Loucy (cell line): ENCODE results near the gene NPIPB8.
"Not testable (repeated sequence)": the region's sequence is repeated elsewhere in the genome, so short reads cannot be mapped to it uniquely, and the experiment has no call there.

Experiments
- H2AFZ ChIP-seq: fragments of 200-600 bp; sonication (generic); 2 replicates; pipeline ENCODE4 v1.6.0; 2016; ENCODE audit warnings: antibody characterized with exemption, mild to moderate bottlenecking, low read length, moderate library complexity
- H3F3A ChIP-seq: fragments of 200-600 bp; 2 replicates; pipeline ENCODE4 v1.6.0; 2016; ENCODE audit warnings: antibody characterized with exemption, low read depth, mild to moderate bottlenecking
- H3K27me3 ChIP-seq: fragments of 200-600 bp; sonication (generic); 2 replicates; pipeline ENCODE4 v1.6.1; 2014; ENCODE audit warnings: low read length, mild to moderate bottlenecking; ENCODE audit not compliant: insufficient read depth, poor library complexity, severe bottlenecking
- H3K36me3 ChIP-seq: fragments of 200-600 bp; sonication (generic); 2 replicates; pipeline ENCODE4 v1.6.1; 2016; ENCODE audit warnings: low read length; ENCODE audit not compliant: insufficient read depth
- H3K4me1 ChIP-seq: fragments of 200-600 bp; sonication (generic); 2 replicates; pipeline ENCODE4 v1.5.1; 2014; ENCODE audit warnings: low read length, mild to moderate bottlenecking; ENCODE audit not compliant: insufficient read depth, poor library complexity, severe bottlenecking
- H3K4me2 ChIP-seq: fragments of 200-600 bp; sonication (generic); 2 replicates; pipeline ENCODE4 v1.6.0; 2014; ENCODE audit warnings: antibody characterized with exemption, low read length, low read depth, mild to moderate bottlenecking; ENCODE audit not compliant: poor library complexity, severe bottlenecking
- H3K4me3 ChIP-seq: fragments of 200-600 bp; sonication (generic); 2 replicates; pipeline ENCODE4 v1.5.1; 2014; ENCODE audit warnings: low read length, mild to moderate bottlenecking, mixed read lengths; ENCODE audit not compliant: poor library complexity, severe bottlenecking
- H3K79me2 ChIP-seq: fragments of 200-600 bp; sonication (generic); 2 replicates; pipeline ENCODE4 v1.6.1; 2014; ENCODE audit warnings: low read length; ENCODE audit not compliant: insufficient read depth
- H3K9ac ChIP-seq: fragments of 200-600 bp; sonication (generic); 2 replicates; pipeline ENCODE4 v1.6.0; 2014; ENCODE audit warnings: mild to moderate bottlenecking, low read depth, low read length, moderate library complexity; ENCODE audit not compliant: poor library complexity, severe bottlenecking
- H3K9me2 ChIP-seq: fragments of 200-600 bp; sonication (generic); replicated peaks from 2 replicates; pipeline ENCODE4 v1.6.1; 2016; ENCODE audit warnings: low read depth, low read length, mixed read lengths
- H3K9me3 ChIP-seq: fragments of 200-600 bp; sonication (generic); 2 replicates; pipeline ENCODE4 v1.6.1; 2014; ENCODE audit warnings: mild to moderate bottlenecking, antibody characterized with exemption, low read length, low read depth; ENCODE audit not compliant: insufficient read depth
- H4K20me1 ChIP-seq: fragments of 200-600 bp; sonication (generic); 2 replicates; pipeline ENCODE4 v1.6.0; 2014; ENCODE audit warnings: antibody characterized with exemption, low read length, mild to moderate bottlenecking; ENCODE audit not compliant: insufficient read depth, poor library complexity, severe bottlenecking

The NPIPB8 gene

DNA sequence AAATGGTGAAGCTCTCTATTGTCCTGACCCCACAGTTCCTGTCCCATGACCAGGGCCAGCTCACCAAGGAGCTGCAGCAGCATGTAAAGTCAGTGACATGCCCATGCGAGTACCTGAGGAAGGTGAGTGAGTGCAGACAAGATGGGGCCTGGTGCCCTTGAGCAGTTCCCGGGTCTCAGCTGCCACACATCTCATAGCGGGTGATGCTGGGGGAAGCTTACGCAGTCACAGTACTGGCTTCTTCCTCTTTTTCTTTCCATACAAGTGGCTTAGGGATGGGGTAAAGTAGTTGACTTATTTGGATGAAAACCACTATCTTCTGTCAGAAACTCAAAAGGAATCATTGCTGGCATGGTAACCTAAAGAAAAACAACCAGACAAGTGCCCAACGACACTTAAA is 494 bp downstream of the NPIPB8 start:
- H3K9me2 ChIP-seq, H2AFZ ChIP-seq, H3K4me3 ChIP-seq, H3K36me3 ChIP-seq, H3K27me3 ChIP-seq, H4K20me1 ChIP-seq, H3K79me2 ChIP-seq, H3K4me2 ChIP-seq, H3F3A ChIP-seq, H3K4me1 ChIP-seq, H3K9me3 ChIP-seq, H3K9ac ChIP-seq: not testable (repeated sequence)

DNA sequence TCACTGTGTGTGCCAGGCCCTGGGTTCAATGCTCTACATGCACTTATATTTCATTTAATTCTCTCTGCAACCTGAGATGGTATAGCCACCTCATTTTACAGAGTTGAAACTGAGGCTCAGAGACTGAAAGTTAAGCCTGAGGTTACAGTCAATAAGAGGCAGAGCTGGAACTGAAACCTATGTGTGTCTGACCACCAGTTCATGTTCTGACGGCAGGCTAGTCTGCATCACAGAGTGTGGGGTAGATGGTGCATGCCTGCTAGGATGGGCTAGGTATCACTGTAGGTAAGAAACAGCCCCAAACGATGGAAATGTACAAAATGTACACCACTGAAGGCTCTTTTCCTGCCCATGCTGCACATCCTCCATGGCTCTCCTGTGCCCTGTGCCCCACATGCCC is 2.1 kb downstream of the NPIPB8 start:
- not testable (repeated sequence) for H2AFZ ChIP-seq, H3K4me2 ChIP-seq, H3K4me3 ChIP-seq, H3K4me1 ChIP-seq, H3K9me2 ChIP-seq, H3K9ac ChIP-seq, H4K20me1 ChIP-seq, H3K36me3 ChIP-seq, H3F3A ChIP-seq, H3K9me3 ChIP-seq, H3K27me3 ChIP-seq, H3K79me2 ChIP-seq

DNA sequence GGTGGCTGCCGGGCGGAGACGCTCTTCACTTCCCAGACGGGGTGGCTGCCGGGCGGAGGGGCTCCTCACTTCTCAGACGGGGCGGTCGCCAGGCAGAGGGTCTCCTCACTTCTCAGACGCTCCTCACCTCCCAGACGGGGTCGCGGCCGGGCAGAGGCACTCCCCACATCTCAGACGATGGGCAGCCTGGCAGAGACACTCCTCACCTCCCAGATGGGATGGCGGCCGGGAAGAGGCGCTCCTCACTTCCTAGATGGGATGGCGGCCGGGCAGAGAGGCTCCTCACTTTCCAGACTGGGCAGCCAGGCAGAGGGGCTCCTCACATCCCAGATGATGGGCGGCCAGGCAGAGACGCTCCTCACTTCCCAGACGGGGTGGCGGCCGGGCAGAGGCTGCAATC is 28.4 kb downstream of the NPIPB8 start:
- not testable (repeated sequence) for H3K4me3 ChIP-seq, H3F3A ChIP-seq, H3K9me2 ChIP-seq, H4K20me1 ChIP-seq, H3K9ac ChIP-seq, H3K79me2 ChIP-seq, H3K4me2 ChIP-seq, H2AFZ ChIP-seq, H3K4me1 ChIP-seq, H3K9me3 ChIP-seq, H3K36me3 ChIP-seq, H3K27me3 ChIP-seq

DNA sequence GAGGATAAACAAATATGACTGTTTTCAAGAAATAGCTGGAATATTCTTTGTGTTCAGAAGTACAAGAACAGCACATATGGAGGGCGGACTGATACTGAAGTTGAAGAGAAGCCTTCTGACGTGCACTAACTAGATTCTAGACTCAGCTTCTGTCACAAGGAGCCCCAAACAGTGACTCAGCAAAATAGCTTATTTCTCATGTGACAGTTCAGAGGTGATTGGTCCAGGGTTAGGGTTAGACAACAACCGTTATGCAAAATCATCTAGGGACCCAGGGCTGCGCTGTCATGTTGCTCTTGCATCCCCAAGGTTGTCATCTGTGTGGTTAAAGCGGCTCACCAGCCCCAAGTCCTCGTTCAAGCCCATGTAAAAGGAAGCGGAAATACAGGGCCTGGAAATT is 29.6 kb downstream of the NPIPB8 start:
- not testable (repeated sequence) for H3K4me2 ChIP-seq, H3K9ac ChIP-seq, H3K36me3 ChIP-seq, H3K27me3 ChIP-seq, H3F3A ChIP-seq, H3K79me2 ChIP-seq, H2AFZ ChIP-seq, H3K9me3 ChIP-seq, H4K20me1 ChIP-seq, H3K9me2 ChIP-seq, H3K4me3 ChIP-seq, H3K4me1 ChIP-seq

DNA sequence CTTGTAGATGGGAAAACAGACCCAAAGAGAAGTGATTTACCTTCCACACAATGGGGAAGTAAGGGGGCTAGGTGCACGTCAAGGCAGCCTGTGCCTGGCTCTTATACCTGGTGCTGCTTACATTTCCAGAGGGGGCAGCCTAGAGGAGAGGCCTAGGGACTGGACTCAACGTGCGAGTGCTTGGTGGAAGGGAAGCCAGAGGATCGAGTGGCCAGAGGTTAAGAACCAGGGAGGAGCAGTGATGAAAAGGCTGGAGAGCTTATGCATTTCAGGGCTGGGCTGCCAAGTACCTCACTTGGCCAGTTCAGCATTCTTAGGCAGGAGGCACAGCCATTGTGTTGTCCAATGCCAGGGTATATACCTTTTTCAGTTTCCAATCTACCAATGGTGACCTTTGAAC is 30.3 kb downstream of the NPIPB8 start:
- H3K4me3 ChIP-seq, H3K9me2 ChIP-seq, H3F3A ChIP-seq, H3K4me2 ChIP-seq, H2AFZ ChIP-seq, H3K27me3 ChIP-seq, H3K36me3 ChIP-seq, H3K4me1 ChIP-seq, H4K20me1 ChIP-seq, H3K9ac ChIP-seq, H3K79me2 ChIP-seq, H3K9me3 ChIP-seq: not testable (repeated sequence)

DNA sequence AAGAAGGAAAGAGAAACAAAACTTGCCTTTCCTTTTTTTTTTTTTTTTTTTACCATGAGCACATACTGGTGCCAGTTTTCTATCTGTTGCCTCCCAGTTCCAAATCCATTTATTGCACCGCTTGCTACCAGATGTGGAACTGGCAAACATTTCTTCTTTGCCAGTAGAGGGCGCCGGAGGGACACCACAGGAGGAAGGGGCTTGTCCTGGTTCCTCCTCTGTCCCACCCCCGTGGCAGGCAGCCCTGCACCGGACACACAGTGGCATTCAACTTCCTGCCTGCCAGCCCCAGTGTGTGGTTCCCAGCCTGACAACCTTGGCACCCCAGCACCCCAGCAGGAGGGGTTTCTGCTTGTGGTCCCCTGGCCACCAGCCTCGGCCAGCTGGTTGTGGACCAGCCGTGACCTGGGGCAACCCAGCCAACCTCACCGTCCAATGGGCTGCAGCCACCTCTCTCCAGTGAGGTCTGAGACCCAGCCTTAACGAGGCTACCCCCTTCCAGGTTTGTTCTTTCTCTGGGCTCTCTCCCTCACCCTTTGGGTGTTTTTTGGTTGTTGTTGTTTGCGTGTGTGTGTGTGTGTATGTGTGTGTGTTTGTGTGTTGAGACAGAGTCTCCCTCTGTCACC is 50.6 kb downstream of the NPIPB8 start:
- not testable (repeated sequence) for H3K4me1 ChIP-seq

DNA sequence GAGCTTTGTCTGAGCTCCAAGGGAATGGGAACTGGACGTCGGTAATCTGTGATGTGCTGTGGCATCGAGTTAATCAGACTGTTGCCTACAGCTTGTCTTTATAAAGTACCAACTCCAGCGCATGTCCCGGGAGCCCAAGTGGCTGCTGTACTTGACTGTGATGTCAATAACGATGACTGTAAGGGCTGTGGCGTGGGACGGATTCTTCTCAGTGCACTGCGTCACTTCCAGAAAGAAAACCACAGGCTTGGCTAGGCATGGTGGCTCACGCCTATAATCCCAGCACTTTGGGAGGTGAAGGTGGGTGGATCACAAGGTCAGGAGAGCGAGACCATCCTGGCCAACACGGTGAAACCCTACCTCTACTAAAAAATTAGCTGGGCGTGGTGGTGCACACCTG is 51.6 kb downstream of the NPIPB8 start:
- H3F3A ChIP-seq, H3K36me3 ChIP-seq, H3K9ac ChIP-seq, H3K79me2 ChIP-seq, H3K27me3 ChIP-seq, H4K20me1 ChIP-seq, H3K4me2 ChIP-seq, H3K4me1 ChIP-seq, H3K9me3 ChIP-seq, H3K9me2 ChIP-seq, H3K4me3 ChIP-seq, H2AFZ ChIP-seq: not testable (repeated sequence)

More for the DNA sequence above, 50.6 kb downstream of the NPIPB8 start:
- not testable (repeated sequence) for H3K9me2 ChIP-seq, H3K79me2 ChIP-seq, H3K36me3 ChIP-seq, H3K9me3 ChIP-seq, H3F3A ChIP-seq, H4K20me1 ChIP-seq, H3K4me2 ChIP-seq, H3K4me3 ChIP-seq, H3K9ac ChIP-seq, H2AFZ ChIP-seq, H3K27me3 ChIP-seq

DNA sequence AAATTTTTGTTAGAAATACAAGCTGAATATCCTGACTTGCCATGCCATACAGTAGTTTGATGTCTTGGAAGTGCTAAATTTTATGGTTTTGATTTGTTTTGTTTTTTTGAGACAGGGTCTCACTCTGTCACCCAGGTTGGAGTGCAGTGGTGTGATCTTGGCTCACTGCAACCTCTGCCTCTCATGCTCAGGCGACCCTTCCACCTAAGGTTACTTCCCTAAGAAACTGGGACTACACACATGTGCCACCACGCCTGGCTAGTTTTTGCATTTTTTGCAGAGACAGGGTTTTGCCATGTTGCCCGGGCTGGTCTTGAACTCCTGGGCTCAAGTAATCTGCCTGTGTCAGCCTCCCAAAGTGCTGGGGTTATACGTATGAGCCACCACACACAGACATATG is 53.9 kb downstream of the NPIPB8 start:
- H3K4me1 ChIP-seq, H3K9me3 ChIP-seq, H3K36me3 ChIP-seq, H3K4me3 ChIP-seq, H3K9ac ChIP-seq, H3K9me2 ChIP-seq, H4K20me1 ChIP-seq, H3K4me2 ChIP-seq, H3F3A ChIP-seq, H2AFZ ChIP-seq, H3K27me3 ChIP-seq, H3K79me2 ChIP-seq: not testable (repeated sequence)
